Fibroblast of lung (primary cell): Measurements from ENCODE around the gene APP.

Experiments used
- CTCF ChIP-seq, 2 donors: IDR thresholded peaks in 1 of 2; conservative IDR thresholded peaks in 1 of 2; 1 replicate in 1 of 2; 2 replicates in 1 of 2; pipeline ENCODE4 v1.5.1; 2011 to 2012; ENCODE audit warnings: low read length in 2 of 2, control low read depth in 1 of 2, inconsistent platforms in 1 of 2, low read depth in 1 of 2, mild to moderate bottlenecking in 1 of 2
- EZH2 ChIP-seq: IDR thresholded peaks from 2 replicates; pipeline ENCODE4 v1.5.1; 2012; ENCODE audit warnings: low read length, control low read depth, mild to moderate bottlenecking; ENCODE audit errors: missing control alignments

- TF ChIP-seq CTCF (conservative IDR thresholded peaks at IDR 0.05 in 1 of 2, IDR thresholded peaks at IDR 0.05 in 1 of 2; ENCODE audit: low read depth in 1 of 2, low read length in 2 of 2) (no peak), EZH2 (no peak)
These were observed 90.4 kb downstream of the APP start for GRCh38 chr21:26080211-26080610.
